ENCODE data around the gene SLIT3.

The SLIT3 gene

GRCh38 chr5:168734620-168735300, 566.2 kb downstream of the SLIT3 start:
- peak; percentile 10 for DNase-seq (ENCODE audit: low read depth)

- no peak for DNase-seq (ENCODE audit: low read depth)
These were observed 566.8 kb downstream of the SLIT3 start for GRCh38 chr5:168734119-168734518.

- no peak for DNase-seq (ENCODE audit: low read depth)
These were observed 572.3 kb downstream of the SLIT3 start for GRCh38 chr5:168728546-168729211.

- DNase-seq (ENCODE audit: low read depth) = no peak
These were observed 573.4 kb downstream of the SLIT3 start for GRCh38 chr5:168727547-168727946.

- DNase-seq (ENCODE audit: low read depth) = no peak
These were observed 574.6 kb downstream of the SLIT3 start for GRCh38 chr5:168726342-168726741.

- DNase-seq (ENCODE audit: low read depth) = no peak
These were observed 576.7 kb downstream of the SLIT3 start for GRCh38 chr5:168724227-168724626.

- no peak for DNase-seq (ENCODE audit: low read depth)
These were observed 577.9 kb downstream of the SLIT3 start for GRCh38 chr5:168723037-168723436.

GRCh38 chr5:168721966-168722365, 579.0 kb downstream of the SLIT3 start:
- DNase-seq (ENCODE audit: low read depth) = no peak

GRCh38 chr5:168721002-168721753, 579.8 kb downstream of the SLIT3 start:
- no peak for DNase-seq (ENCODE audit: low read depth)

- DNase-seq (ENCODE audit: low read depth) = no peak
These were observed 580.4 kb downstream of the SLIT3 start for GRCh38 chr5:168720575-168720974.

GRCh38 chr5:168714046-168714445, 586.9 kb downstream of the SLIT3 start:
- DNase-seq (ENCODE audit: low read depth) = peak; percentile 59

GRCh38 chr5:168713051-168713450, 587.9 kb downstream of the SLIT3 start:
- no peak for DNase-seq (ENCODE audit: low read depth)

GRCh38 chr5:168712280-168712924, 588.5 kb downstream of the SLIT3 start:
- peak; percentile 98 for DNase-seq (ENCODE audit: low read depth)

GRCh38 chr5:168710706-168711105, 590.2 kb downstream of the SLIT3 start:
- DNase-seq (ENCODE audit: low read depth) = no peak

- DNase-seq (ENCODE audit: low read depth) = no peak
These were observed 592.9 kb downstream of the SLIT3 start for GRCh38 chr5:168707716-168708695.

- peak; percentile 59 for DNase-seq (ENCODE audit: low read depth)
These were observed 594.3 kb downstream of the SLIT3 start for GRCh38 chr5:168706655-168707069.

- DNase-seq (ENCODE audit: low read depth) = no peak
These were observed 595.6 kb downstream of the SLIT3 start for GRCh38 chr5:168705321-168705720.

GRCh38 chr5:168702511-168702910, 598.4 kb downstream of the SLIT3 start:
- DNase-seq (ENCODE audit: low read depth) = no peak

GRCh38 chr5:168701641-168702040, 599.3 kb downstream of the SLIT3 start:
- no peak for DNase-seq (ENCODE audit: low read depth)

- DNase-seq (ENCODE audit: low read depth) = no peak
These were observed 601.9 kb downstream of the SLIT3 start for GRCh38 chr5:168699002-168699401.

GRCh38 chr5:168697034-168697720, 603.8 kb downstream of the SLIT3 start:
- no peak for DNase-seq (ENCODE audit: low read depth)

All from EH (cell line).